GM12892 (cell line): Measurements from ENCODE around the gene LMCD1.

Experiments used
- POLR2A ChIP-seq: IDR thresholded peaks from 2 replicates; pipeline ENCODE4 v1.6.1; 2011; ENCODE audit warnings: low read depth, low read length, control low read depth
- POLR2AphosphoS5 ChIP-seq: IDR thresholded peaks from 2 replicates; pipeline ENCODE4 v1.6.1; 2011; ENCODE audit warnings: low read depth, low read length, control low read depth
- TAF1 ChIP-seq: IDR thresholded peaks from 2 replicates; pipeline ENCODE4 v1.6.1; 2011; ENCODE audit warnings: low read depth, mild to moderate bottlenecking, control low read depth, low read length, borderline replicate concordance

GRCh38 chr3:8524656-8525399 lies 23.2 kb downstream of the LMCD1 start:
- TF ChIP-seq POLR2A (no peak), POLR2AphosphoS5 (no peak), TAF1 (no peak)
